Motor neuron (in vitro differentiated cells): Measurements from ENCODE around the gene ASAH2. TPM values are rescaled to one million over a fixed set of nuclear protein-coding genes. Genes with fewer than 3 reads are reported as not detected.
A peak's percentile ranks its signal among the peaks of the same experiment; 100 is the strongest.
"Not testable (repeated sequence)": the region's sequence is repeated elsewhere in the genome, so short reads cannot be mapped to it uniquely, and the experiment has no call there.

Experiments used
- ATAC-seq, 8 experiments: fragments of 200-7000 bp; cut with Tn5 transposase; replicated peaks in 6 of 8; 2 replicates each; pipeline ENCODE4 v1.8.0; 2021; ENCODE audit warnings: mild to moderate bottlenecking in 8 of 8, moderate library complexity in 8 of 8
- H3K27ac ChIP-seq, 2 donors: fragments of 250-450 bp; sonication (Bioruptor Pico); 2 replicates each; pipeline ENCODE4 v1.9.0; 2021; ENCODE audit warnings: antibody characterized with exemption in 2 of 2, mild to moderate bottlenecking in 2 of 2, moderate library complexity in 1 of 2
- H3K4me1 ChIP-seq, 2 donors: fragments of 250-450 bp; sonication (Bioruptor Pico); replicated peaks in 1 of 2; 2 replicates each; pipeline ENCODE4 v1.6.1; 2021; ENCODE audit warnings: antibody characterized with exemption in 2 of 2, mild to moderate bottlenecking in 2 of 2, moderate library complexity in 1 of 2
- H3K4me3 ChIP-seq, 5 donors: fragments of 250-450 bp; sonication (Bioruptor Pico); 2 replicates each; pipeline ENCODE4 v1.9.0; 2021; ENCODE audit warnings: antibody characterized with exemption in 5 of 5, mild to moderate bottlenecking in 5 of 5, moderate library complexity in 4 of 5
- WGBS, 10 experiments: fragments of 450-650 bp; shearing (Covaris generic); methylation state at CpG; one replicate each; pipeline ENCODE4 v1.0.0; 2022; 5-methylcytosine and 5-hydroxymethylcytosine counted together
- in situ Hi-C, 9 experiments: fragments of 400-800 bp; cut with MboI; loops; one replicate each; pipeline ENCODE4 v1.15.0; 2021; ENCODE audit warnings: low sequenced_read_pairs in 9 of 9, low pct_unique_long_range_greater_than_20kb in 2 of 9; ENCODE audit not compliant: unreplicated experiment in 9 of 9
- total RNA-seq, 8 experiments: library from RNA; unstranded; fragments of 300-600 nt; gene quantifications; 2 replicates each; pipeline versions ENCODE4 v1.2.3 to v1.2.4, GENCODE V29; 2022

ASAH2 gene
- total RNA-seq, 8 experiments from 2014 or later = 0.92 to 5.2 (median 1.9) TPM

- in situ Hi-C loops = no loop called here
- WGBS, 10 experiments = 40 to 82% (median 73%) methylated on average over 1 to 5 of the region's 5 CpGs; no CpG with 5 or more reads in 2 of the 10 experiments
- no peak for ATAC-seq
- Histone ChIP-seq H3K27ac (no peak overlapping the region), H3K4me1 (no peaks in the 10 kb centered on the region), H3K4me3 (no peak overlapping the region)
Measured at GRCh38 chr10:50280049-50280841, 28.9 kb upstream of the ASAH2 start.

DNA sequence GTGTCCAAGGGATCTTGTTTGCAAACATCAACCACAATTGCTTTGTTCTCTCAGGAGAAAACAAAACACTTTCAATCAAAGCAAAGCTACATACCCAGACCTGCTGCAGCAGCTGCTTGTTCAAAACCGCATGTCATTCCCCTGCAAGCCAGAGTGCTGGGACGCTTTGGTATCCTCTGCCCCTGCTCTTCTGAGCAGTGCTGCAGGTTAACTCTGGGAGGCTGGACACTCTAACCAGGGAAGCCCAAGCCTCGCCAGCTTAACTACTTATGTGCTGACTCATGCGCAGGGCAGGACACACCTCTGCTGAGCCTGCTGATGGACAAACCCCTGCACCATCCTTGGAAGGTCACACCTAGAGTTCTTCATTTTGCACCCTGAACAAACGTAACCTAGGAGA lies 28.2 kb upstream of the ASAH2 start:
- in situ Hi-C loops = no loop called here
- 6 to 82% (median 50%) methylated on average over 2 to 4 of the region's 5 CpGs; no CpG with 5 or more reads in 3 of the 10 experiments for WGBS, 10 experiments
- ATAC-seq = peak in 2 of 8 experiments; percentile 50 to 81
- no peak overlapping the region for H3K4me3 ChIP-seq
- H3K27ac ChIP-seq = no peak overlapping the region
- H3K4me1 ChIP-seq = no peaks in the 10 kb centered on the region

- ATAC-seq = peak in 3 of 8 experiments; percentile 41 to 73 (median 52)
- in situ Hi-C loops = no loop called here
- Histone ChIP-seq H3K27ac (no peak overlapping the region), H3K4me1 (no peaks in the 10 kb centered on the region), H3K4me3 (no peak overlapping the region)
- 17 to 52% (median 36%) methylated on average over 1 to 3 of the region's 3 CpGs; no CpG with 5 or more reads in 6 of the 10 experiments for WGBS, 10 experiments
Measured at GRCh38 chr10:50275650-50276235, 24.4 kb upstream of the ASAH2 start.

DNA sequence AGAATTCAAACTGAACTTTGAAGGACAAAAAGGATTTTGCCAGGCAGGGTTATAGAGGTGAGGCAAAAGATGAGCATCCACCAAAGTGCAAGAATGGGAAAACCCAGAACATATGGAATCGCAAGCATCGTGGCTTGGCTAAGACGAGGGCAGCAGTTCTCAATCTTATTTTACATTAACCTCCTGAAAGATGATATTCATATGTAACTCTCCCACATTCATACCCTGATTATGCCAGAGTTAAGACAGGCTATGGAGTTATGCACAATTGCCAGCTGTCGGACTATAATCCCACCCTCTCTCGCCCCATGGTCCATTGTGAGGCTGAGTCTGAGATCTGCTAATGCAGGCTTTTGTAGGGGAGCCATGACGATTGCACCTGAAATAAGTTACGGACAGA lies 21.2 kb upstream of the ASAH2 start:
- WGBS, 10 experiments = 50 to 100% (median 80%) methylated on average over 1 to 7 of the region's 7 CpGs; no CpG with 5 or more reads in 1 of the 10 experiments
- H3K4me1 ChIP-seq = no peaks in the 10 kb centered on the region
- H3K27ac ChIP-seq = no peak overlapping the region
- ATAC-seq = peak in 1 of 8 experiments; percentile 29
- in situ Hi-C loops = no loop called here
- no peak overlapping the region for H3K4me3 ChIP-seq

GRCh38 chr10:50271564-50272250 lies 20.4 kb upstream of the ASAH2 start:
- ATAC-seq = peak in 2 of 8 experiments; percentile 45 to 68
- no peaks in the 10 kb centered on the region for H3K4me1 ChIP-seq
- H3K4me3 ChIP-seq = no peak overlapping the region
- WGBS, 10 experiments = 22 to 100% (median 87%) methylated on average over 1 to 3 of the region's 3 CpGs; no CpG with 5 or more reads in 4 of the 10 experiments
- H3K27ac ChIP-seq = no peak overlapping the region
- in situ Hi-C loops = no loop called here

GRCh38 chr10:50267877-50268276 lies 16.6 kb upstream of the ASAH2 start:
- H3K27ac ChIP-seq, H3K4me1 ChIP-seq, H3K4me3 ChIP-seq, in situ Hi-C loops, ATAC-seq: not testable (repeated sequence)
- WGBS, 10 experiments = 0 to 80% (median 68%) methylated on average over 1 to 3 of the region's 3 CpGs; no CpG with 5 or more reads in 5 of the 10 experiments

- in situ Hi-C loops, H3K4me3 ChIP-seq, H3K27ac ChIP-seq, H3K4me1 ChIP-seq, ATAC-seq: not testable (repeated sequence)
- WGBS, 10 experiments = 49 to 100% methylated on average over 2 to 4 of the region's 10 CpGs; no CpG with 5 or more reads in 8 of the 10 experiments
Measured at GRCh38 chr10:50262625-50263024, 11.3 kb upstream of the ASAH2 start.

GRCh38 chr10:50260791-50261281 lies 9.5 kb upstream of the ASAH2 start:
- WGBS, 10 experiments = 0 to 50% (median 13%) methylated on average over 1 to 2 of the region's 2 CpGs; no CpG with 5 or more reads in 2 of the 10 experiments
- ATAC-seq = peak in 3 of 8 experiments; percentile 32 to 65 (median 35)
- in situ Hi-C loops = no loop called here
- Histone ChIP-seq H3K4me1 (peaks cover 3% of the 10 kb centered on the region in 2 donors), H3K4me3 (no peak overlapping the region), H3K27ac (no peak overlapping the region)

DNA sequence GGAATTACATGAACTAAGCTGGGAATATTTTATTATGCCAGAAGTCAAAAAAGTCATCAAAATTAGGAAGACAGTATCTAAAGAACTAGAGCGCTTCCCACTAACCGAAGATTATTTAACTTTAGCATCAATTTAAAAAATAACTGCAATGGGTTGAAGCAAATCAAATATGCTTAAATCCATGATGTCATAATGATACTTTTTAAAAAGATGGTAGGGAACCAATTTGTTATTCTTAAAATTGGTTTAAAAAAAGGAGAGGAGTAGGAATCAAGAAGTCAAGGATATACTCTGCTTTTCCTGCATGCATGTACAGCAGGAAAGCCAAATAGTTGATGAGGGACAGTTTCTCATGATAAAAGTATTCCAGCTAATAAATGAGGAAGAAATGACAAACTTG lies 3.2 kb upstream of the ASAH2 start:
- 35 to 100% (median 75%) methylated on average over 1 to 2 of the region's 2 CpGs; no CpG with 5 or more reads in 1 of the 10 experiments for WGBS, 10 experiments
- in situ Hi-C loops = no loop called here
- ATAC-seq = no peak
- Histone ChIP-seq H3K4me1 (no peaks in the 10 kb centered on the region), H3K4me3 (no peak overlapping the region), H3K27ac (no peak overlapping the region)

GRCh38 chr10:50250096-50250854 lies 1.0 kb downstream of the ASAH2 start:
- no peak for ATAC-seq
- H3K27ac ChIP-seq = no peak overlapping the region
- in situ Hi-C loops = no loop called here
- no peak overlapping the region for H3K4me3 ChIP-seq
- 36 to 100% (median 60%) methylated on average over 1 to 2 of the region's 2 CpGs; no CpG with 5 or more reads in 1 of the 10 experiments for WGBS, 10 experiments
- H3K4me1 ChIP-seq = no peaks in the 10 kb centered on the region

DNA sequence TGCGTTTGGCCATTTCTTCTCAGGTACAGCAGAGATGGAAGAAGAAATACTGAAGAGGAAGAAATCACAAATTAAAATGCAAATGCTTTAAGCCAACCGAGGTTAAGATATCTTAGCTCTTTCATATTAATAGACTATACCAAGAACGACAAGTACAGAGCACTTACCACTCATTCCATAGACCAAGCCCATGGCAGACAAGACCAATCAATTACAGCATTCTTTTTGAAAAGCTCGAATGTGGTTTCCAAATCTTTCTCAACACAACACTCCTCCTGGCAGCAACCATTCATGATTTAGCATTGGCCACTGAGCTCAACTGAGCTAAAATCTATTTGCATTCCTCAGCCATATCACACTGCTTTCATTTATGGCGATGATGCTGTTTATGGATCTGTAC lies 2.7 kb downstream of the ASAH2 start:
- Histone ChIP-seq H3K27ac (no peak overlapping the region), H3K4me1 (no peaks in the 10 kb centered on the region), H3K4me3 (no peak overlapping the region)
- in situ Hi-C loops = no loop called here
- 50 to 100% (median 83%) methylated on average over 1 to 5 of the region's 5 CpGs; no CpG with 5 or more reads in 1 of the 10 experiments for WGBS, 10 experiments
- ATAC-seq = no peak

GRCh38 chr10:50248062-50248461 lies 3.3 kb downstream of the ASAH2 start:
- Histone ChIP-seq H3K27ac (no peak overlapping the region), H3K4me3 (no peak overlapping the region), H3K4me1 (no peaks in the 10 kb centered on the region)
- ATAC-seq = no peak
- 0 to 91% (median 47%) methylated on average over 1 to 3 of the region's 3 CpGs; no CpG with 5 or more reads in 2 of the 10 experiments for WGBS, 10 experiments
- in situ Hi-C loops = no loop called here
